ENCODE results near the gene SLC44A4.
"Not testable (repeated sequence)": the region's sequence is repeated elsewhere in the genome, so short reads cannot be mapped to it uniquely, and the experiment has no call there.

SLC44A4 gene

DNA sequence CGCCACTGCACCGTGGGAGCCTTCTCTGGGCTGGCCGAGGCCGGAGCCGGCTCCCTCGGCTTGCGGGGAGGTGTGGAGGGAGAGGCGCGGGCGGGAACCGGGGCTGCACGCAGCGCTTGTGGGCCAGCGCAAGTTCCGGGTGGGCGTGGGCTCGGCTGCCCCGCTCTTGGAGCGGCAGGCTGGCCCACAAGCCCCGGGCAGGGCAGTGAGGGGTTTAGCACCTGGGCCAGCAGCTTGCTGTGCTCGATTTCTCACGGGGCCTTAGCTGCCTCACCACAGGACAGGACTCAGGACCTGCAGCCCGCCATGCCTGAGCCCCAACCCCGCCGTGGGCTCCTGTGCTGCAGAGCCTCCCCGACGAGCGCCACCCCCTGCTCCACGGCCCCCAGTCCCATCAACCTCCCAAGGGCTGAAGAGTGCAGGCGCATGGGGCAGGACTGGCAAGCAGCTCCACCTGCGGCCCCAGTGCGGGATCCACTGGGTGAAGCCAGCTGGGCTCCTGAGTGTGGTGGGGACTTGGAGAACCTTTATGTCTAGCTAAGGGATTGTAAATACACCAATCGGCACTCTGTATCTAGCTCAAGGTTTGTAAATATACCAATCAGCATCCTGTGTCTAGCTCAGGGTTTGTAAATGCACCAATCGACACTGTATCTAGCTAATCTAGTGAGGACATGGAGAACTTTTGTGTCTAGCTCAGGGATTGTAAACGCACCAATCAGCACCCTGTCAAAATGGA, 26.6 kb downstream of the SLC44A4 start:
- DNase-seq, result not testable (repeated sequence)

DNA sequence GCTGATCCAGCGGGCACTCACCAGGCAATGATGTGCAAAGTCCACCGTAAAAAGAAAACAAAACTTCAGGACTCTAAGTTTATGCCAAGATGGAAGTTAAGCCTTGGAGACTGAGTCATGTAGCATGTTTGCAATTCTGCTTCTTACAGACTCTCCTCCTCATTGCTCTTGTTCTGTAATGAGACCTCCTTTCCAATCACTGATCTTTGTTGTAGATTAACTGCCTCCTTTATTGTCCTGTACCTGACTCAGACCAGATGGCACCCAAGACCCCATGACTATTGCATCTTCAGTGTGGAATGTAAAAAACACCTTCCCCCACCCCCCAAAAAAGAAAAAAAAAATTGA, 27.3 kb downstream of the SLC44A4 start:
- DNase-seq, result no peak

DNA sequence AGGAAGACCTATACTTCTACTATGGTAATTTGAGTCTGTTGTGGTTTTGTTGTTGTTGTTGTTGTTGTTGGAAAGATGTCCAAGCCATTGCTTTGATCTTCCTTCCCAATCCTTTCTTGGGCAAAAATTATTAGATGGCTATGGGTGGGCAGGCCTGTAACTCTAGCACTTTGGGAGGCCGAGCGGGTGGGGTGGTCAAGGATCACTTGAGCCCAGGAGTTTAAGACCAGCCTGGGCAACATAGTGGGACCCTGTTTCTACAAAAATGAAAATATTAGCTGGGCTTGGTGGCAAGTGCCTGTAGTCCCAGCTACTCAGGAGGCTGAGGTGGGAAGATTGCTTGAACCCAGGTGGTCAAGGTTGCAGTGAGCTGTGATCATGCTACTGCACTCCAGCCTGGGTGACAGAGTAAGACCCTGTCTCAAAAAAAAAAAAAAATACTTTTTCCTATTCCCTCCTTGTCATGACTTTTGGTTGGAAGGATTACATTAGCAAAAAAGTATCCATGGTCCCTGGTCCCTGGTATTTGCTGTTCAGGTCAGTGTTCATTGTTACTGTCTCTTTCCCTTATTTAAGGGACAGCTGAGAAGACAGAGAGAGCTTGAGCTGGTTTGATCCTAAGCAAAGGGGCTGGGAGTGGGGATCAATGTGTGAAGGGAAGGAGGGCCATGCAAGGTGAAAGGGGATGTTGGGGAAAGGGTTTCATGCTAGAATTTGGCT, 27.9 kb downstream of the SLC44A4 start:
- DNase-seq, result no peak

DNA sequence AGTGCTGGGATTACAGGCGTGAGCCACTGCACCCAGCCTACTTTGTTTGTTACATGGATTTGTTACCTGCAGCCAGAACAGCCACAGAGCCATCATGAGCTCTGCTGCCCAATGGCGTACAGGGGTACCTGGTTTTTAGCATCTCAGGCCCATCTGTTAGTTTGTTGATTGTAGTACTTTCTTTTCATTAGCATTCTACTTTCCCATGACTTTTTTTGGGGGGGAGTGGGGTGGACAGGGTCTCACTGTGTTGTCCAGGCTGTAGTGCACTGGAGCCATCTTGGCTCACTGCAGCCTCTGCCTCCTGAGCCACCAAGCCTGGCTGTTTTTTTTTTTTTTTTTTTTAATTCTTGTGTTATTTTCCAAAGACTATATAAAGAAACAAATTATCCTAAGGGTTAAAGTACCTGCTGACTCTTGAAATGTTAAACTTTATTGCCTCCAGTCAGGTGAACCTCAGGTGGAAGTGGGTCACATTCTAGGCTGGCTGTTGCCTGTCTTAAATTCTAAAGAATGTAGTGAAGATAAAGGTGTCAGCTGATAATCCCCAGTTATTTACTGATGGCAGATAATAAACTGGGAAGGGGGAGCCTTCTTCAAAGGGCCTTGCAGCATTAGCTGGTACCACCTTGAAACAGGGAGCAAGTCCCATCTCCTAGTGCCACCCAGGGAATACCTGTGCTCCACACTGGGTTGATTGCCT, 31.4 kb downstream of the SLC44A4 start:
- DNase-seq, result no peak

DNA sequence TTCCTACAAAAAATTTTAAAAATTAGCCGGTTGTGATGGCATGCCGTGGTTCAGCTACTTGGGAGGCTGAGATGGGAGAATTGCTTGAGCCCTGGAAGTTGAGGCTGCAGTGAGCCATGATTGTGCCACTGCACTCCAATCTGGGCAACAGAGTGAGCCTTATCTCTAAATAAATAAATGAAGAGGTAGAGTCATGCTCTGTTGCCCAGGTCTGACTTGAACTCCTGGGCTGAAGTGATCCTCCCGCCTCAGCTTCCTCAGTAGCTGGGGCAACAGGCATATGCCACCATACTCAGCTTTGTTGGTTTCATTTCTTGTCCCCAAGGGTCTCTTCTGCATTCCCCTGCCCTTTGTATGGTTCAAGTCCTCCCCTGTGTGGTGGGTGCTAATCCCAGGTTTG, 34.3 kb downstream of the SLC44A4 start:
- DNase-seq, result no peak

DNA sequence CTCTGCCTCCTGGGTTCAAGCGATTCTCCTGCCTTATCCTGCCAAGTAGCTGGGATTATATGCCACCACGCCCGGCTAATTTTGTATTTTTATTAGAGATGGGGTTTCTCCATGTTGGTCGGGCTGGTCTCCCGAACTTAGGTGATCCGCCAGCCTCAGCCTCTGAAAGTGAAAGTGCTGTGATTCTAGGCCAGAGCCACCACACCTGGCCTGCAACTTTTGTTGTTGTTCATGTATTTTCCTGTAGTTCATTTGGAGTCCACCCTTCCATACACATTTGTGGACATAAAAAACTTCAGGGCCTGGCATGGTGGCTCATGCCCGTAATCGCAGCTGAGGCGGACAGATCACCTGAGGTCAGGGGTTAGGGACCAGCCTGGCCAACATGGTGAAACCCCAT, 36.7 kb downstream of the SLC44A4 start:
- no peak for DNase-seq

DNA sequence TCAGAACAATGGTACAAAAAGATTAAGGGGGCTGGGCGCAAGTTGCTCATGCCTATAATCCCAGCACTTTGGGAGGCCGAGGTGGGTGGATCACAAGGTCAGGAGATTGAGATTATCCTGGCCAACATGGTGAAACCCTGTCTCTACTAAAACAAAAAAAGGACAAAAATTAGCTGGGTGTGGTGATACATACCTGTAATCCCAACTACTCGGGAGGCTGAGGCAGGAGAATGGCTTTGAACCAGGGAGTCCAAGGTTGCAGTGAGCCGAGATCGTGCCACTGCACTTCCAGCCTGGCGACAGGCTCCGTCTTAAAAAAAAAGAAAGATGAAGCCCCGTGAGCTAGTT, 39.0 kb downstream of the SLC44A4 start:
- DNase-seq, result not testable (repeated sequence)

DNA sequence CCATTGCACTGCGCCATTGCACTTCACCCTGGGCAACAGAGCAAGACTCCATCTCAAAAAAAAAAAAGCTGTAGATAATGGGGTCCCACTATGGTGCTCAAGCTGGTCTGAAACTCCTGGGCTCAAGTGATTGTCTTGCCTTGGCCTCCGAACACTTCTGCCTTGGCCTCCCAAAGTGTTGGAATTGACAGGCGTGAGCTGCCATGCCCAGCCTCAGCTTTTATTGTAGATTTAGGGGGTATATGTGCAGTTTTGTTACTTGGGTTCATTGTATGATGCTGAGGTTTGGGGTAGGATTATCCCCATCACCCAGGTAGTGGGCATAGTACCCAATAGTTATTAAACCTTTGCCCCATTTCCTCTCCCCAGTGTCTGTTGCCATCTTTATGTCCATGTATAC, 39.8 kb downstream of the SLC44A4 start:
- no peak for DNase-seq

DNA sequence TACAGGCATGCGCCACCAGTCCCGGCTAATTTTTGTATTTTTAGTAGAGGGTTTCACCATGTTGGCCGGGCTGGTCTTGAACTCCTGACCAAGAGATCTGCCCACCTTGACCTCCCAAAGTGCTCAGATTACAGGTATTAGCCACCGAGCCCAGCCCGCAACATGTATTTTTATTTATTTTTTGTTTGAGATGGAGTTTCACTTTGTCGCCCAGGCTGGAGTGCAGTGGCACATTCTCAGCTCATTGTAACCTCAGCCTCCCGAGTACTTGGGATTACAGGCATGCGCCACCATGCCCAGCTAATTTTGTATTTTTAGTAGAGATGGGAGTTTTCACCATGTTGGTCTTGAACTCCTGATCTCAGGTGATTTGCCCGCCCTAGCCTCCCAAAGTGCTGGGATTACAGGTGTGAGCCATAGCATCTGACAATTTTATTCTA, 40.7 kb downstream of the SLC44A4 start:
- DNase-seq, result not testable (repeated sequence)

DNA sequence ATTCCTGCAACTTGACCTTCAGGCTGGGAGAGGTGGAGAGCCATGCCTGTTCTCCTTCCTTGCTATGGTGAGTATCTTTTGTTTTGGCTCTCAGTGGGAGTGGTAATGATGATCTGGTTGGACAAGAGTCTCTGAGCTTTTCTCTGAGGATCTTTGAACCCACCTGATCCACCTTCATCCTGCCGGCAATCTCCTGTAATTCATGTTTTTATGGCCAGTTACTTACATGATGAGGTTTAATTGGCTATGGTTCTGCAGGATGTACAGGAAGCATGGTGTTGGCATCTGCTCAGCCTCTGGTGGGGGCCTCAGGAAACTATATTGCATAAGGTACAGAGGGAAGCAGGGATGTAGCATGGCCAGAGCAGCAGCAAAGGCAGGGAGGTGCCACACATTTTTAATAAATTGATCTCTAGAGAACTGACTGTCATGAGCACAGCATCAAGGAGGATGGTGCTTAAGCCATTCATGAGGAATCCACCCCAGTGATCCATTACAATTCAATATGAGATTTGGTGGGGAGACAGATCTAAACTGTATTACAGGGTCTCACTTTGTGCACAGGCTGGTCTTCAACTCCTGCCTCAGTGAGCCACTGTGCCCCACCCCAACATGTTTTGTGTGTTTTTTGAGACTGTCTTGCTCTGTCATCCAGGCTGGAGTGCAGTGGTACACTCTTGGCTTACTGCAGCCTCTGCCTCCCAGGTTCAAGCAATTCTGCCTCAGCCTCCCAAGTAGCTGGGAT, 41.3 kb downstream of the SLC44A4 start:
- no peak for DNase-seq

DNA sequence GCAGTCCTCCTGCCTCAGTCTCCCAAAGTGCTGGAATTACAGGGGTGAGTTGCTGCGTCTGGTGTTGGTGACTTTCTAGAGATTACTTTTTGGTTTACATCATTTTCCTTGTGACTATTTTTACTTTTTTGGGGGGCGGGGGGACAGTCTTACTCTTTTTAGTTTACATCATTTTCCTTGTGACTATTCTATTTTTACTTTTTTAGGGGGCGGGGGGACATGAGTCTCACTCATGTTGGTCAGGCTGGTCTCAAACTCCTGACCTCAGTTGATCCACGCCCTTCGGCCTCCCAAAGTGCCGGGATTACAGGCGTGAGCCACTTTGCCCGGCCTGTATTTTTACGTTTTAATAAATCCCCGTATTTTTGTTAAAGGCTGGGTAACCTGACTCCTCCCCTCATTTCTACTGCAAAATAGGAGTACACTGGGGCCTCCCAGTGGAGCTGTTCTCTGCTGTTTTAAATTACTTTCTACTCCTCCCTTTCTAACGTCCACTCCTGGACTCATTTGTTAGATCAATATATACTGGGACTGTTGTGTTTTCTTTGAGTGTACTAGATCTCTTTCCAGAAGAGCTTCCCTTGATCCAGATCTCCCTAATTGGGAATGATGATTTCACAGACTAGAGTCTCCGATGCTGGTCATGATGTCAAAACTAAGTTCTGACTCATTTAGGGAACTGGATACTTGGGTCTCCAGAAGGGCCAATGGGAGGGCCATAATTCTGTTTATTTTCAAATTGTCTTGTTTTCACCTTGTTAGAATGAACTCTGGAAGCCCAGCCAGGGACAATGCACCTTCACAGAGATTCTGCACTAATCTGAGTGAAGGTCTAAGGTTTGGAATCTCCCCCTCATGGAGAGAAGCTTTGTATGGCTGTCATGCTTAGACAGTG, 42.1 kb downstream of the SLC44A4 start:
- DNase-seq, result no peak

DNA sequence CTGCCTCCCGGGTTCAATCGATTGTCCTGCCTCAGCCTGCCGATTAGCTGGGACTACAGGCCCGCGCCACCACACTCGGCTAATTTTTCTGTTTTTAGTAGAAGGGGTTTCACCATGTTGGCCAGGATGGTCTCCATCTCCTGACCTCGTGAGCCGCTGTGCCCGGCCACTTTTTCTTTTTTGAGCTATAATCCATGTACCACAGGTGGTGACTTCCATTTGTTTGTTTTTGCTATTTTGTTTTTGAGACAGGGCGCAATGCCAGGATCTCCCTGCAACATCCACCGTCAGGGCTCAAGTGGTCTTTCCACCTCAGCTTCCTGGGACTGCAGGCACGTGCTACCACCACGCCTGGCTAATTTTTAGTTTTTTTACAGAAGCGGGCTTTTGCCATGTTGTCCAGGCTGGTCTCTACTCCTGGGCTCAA, 42.7 kb downstream of the SLC44A4 start:
- no peak for DNase-seq

DNA sequence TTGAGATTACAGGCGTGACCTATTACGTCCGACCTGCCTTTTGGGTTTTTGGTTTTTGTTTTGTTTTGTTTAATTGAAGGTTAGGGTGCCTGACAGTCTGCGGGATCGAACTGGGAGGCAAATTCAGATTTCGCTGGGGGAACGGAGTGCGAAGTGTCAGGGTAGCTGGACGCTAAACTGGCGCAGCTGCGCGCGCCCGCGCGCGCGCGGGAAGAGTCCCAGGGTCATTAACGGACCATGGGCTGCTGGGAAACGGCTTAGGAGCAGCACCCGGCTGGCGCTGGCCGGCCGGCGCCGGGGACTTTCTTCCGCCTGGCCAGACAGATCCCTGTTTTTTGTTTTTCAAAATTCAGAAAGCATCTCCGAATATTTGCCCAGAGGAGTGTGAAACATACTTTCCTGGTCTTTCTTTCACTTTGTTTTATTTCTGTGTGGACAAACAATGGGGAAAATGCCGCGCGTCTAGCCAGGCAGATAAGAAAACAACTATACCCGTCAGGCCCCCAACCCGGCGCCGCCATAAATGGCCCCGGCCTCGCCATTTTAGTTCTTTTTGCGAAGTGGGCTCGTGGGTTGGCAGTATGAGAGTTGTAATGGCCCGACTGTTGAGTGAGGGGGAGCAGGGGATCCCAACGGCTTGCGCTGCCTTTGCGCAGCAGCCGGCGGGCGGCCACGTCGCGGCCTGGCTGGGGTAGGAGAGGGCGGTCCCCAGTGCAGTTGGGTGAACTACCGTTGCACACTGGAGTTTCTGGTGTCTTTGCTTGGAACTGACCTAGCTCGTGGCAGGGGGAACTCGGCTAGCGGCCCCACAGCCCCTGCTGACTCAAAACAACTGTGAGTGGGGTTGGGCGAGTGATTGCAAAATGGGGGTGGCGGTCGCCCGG, 44.2 kb downstream of the SLC44A4 start:
- DNase-seq, result peak; percentile 66

DNA sequence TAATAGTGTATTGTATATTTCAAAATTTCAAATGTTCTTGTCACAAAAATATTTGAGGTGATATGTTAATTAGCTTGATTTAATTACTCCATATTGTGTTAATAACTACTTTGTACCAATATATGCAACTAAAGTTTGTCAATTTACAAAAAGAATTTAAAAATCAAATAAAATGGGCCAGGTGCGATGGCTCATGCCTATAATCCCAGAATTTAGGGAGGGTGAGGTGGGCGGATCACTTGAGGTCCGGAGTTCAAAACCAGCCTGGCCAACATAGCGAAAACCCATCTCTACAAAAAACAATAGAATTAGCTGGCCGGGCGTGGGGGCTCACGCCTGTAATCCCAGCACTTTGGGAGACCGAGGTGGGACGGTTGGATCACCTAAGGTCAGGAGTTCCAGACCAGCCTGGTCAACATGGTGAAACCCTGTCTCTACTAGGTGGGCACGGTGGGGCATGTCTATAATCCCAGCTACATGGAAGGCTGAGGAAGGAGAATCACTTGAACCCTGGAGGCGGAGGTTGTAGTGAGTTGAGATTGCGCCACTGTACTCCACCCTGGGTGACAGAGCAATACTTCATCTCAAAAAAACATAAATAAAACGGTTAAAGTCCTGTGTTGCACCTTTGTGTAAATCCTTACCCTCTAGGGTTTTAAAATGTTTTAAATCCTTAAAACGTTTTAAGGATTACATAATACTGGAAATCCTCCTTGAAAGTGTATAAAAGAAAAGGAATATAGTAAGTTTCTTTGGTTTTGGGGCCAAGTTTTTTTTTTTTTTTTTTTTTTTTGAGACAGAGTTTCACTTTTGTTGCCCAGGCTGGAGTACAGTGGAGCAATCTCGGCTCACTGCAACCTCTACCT, 47.2 kb downstream of the SLC44A4 start:
- DNase-seq, result no peak

DNA sequence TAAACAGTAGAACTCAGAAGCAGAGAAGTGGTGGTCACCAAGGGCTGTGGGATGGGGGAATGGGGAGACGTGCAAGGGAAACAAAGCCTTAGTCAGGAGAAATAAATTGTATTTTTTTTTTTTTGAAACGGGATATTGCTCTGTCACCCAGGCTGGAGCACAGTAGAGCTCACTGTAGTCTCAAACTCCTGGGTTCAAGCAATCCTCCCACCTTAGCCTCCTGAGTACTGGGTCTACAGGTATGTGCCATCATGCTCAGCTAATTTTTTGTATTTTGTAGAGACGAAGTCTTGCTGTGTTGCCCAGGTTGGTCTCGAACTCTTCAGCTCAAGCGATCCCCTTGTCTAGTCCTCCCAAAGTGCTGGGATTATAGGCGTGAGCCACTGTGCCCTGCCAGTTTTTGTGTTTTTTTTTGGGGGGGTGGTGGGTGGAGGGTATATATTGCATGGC, 47.9 kb downstream of the SLC44A4 start:
- no peak for DNase-seq

DNA sequence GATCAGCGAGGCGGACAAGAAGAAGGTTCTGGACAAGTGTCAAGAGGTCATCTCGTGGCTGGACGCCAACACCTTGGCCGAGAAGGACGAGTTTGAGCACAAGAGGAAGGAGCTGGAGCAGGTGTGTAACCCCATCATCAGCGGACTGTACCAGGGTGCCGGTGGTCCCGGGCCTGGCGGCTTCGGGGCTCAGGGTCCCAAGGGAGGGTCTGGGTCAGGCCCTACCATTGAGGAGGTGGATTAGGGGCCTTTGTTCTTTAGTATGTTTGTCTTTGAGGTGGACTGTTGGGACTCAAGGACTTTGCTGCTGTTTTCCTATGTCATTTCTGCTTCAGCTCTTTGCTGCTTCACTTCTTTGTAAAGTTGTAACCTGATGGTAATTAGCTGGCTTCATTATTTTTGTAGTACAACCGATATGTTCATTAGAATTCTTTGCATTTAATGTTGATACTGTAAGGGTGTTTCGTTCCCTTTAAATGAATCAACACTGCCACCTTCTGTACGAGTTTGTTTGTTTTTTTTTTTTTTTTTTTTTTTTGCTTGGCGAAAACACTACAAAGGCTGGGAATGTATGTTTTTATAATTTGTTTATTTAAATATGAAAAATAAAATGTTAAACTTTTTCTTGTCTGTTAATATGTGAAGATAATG, 49.0 kb downstream of the SLC44A4 start:
- peak; percentile 28 for DNase-seq

DNA sequence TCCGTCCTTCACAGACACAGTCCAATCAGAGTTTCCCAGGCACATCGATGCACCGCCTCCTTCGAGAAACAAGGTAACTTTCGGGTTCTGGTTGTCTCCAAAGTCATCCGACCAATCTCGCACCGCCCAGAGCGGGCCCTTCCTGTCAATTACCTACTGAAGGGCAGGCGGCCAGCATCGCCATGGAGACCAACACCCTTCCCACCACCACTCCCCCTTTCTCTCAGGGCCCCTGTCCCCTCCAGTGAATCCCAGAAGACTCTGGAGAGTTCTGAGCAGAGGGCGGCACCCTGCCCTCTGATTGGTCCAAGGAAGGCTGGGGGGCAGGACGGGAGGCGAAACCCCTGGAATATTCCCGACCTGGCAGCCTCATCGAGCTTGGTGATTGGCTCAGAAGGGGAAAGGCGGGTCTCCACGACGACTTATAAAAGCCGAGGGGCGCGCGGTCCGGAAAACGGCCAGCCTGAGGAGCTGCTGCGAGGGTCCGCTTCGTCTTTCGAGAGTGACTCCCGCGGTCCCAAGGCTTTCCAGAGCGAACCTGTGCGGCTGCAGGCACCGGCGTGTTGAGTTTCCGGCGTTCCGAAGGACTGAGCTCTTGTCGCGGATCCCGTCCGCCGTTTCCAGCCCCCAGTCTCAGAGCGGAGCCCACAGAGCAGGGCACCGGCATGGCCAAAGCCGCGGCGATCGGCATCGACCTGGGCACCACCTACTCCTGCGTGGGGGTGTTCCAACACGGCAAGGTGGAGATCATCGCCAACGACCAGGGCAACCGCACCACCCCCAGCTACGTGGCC, 51.3 kb downstream of the SLC44A4 start, which contains the start of gene HSPA1B:
Gene HSPA1B (plus strand): TSS at position 453 of the 794 bp plus-strand sequence. CDS start 213 bp downstream, at position 666.
- peak; percentile 98 for DNase-seq

DNA sequence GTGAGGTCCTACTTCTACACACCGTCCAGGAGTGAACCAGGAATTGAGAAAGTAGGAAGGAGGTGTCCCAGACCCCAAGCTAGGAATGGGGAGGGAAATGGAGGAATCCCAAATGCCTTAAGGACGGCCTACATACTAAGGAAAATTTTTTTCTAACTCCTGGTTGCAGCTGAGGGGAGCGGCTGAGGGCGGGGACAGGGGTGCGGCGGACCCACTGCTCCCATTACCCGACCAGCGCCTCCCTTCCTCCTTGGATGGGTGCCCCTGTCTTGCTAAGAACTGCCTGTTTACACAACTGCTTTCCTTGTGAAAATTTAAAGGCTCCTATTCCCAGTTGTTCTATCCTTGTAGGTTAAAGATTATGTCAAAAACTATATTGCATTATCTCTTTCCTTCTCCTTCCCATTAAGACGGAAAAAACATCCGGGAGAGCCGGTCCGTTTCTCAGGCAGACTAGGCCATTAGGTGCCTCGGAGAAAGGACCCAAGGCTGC, 52.0 kb downstream of the SLC44A4 start:
- no peak for DNase-seq
